SK-N-SH treated with all-trans-retinoic acid at 6 μM for 48 hours (cell line): ENCODE measurements around the gene ZNF423.

ENCODE experiments used
- ATAC-seq: fragments of 200-7000 bp; cut with Tn5 transposase; 3 replicates; pipeline ENCODE4 v1.9.1; 2020; ENCODE audit warnings: mild to moderate bottlenecking, moderate library complexity
- ARNTL ChIP-seq: fragments of 450-650 bp; formaldehyde crosslinking; IDR thresholded peaks from 2 replicates; pipeline ENCODE4 v1.5.0; 2020; ENCODE audit warnings: low read depth, mild to moderate bottlenecking, moderate library complexity, borderline replicate concordance
- BACH2 ChIP-seq: fragments of 250-450 bp; sonication (Bioruptor Pico); IDR thresholded peaks from 2 replicates; pipeline ENCODE4 v1.9.0; 2021; ENCODE audit warnings: mild to moderate bottlenecking, borderline replicate concordance
- CSDC2 ChIP-seq: fragments of 250-450 bp; sonication (Bioruptor Pico); IDR thresholded peaks from 2 replicates; pipeline ENCODE4 v1.5.0; 2020; ENCODE audit warnings: mild to moderate bottlenecking, moderate library complexity
- ESRRG ChIP-seq: fragments of 250-450 bp; sonication (Bioruptor Pico); IDR thresholded peaks from 2 replicates; pipeline ENCODE4 v1.6.1; 2021; ENCODE audit warnings: mild to moderate bottlenecking
- GLIS3 ChIP-seq: fragments of 250-450 bp; sonication (Bioruptor Pico); IDR thresholded peaks from 2 replicates; pipeline ENCODE4 v1.5.0; 2020; ENCODE audit warnings: mild to moderate bottlenecking, moderate library complexity
- ISL1 ChIP-seq: fragments of 250-450 bp; sonication (Bioruptor Pico); IDR thresholded peaks from 2 replicates; pipeline ENCODE4 v2.1.2; 2022; ENCODE audit warnings: mild to moderate bottlenecking, moderate library complexity
- OSR1 ChIP-seq: fragments of 250-450 bp; sonication (Bioruptor Pico); IDR thresholded peaks from 2 replicates; pipeline ENCODE4 v1.8.0; 2022; ENCODE audit warnings: moderate library complexity, mild to moderate bottlenecking, inconsistent platforms
- PPARA ChIP-seq: fragments of 250-450 bp; sonication (Bioruptor Pico); IDR thresholded peaks from 2 replicates; pipeline ENCODE4 v1.5.0; 2020; ENCODE audit warnings: mild to moderate bottlenecking, borderline replicate concordance
- RARB ChIP-seq: fragments of 250-450 bp; sonication (Bioruptor Pico); IDR thresholded peaks from 2 replicates; pipeline ENCODE4 v1.8.0; 2021; ENCODE audit warnings: mild to moderate bottlenecking, moderate library complexity
- SNAI2 ChIP-seq: fragments of 250-450 bp; sonication (Bioruptor Pico); IDR thresholded peaks from 2 replicates; pipeline ENCODE4 v1.5.0; 2020; ENCODE audit warnings: mild to moderate bottlenecking, moderate library complexity
- TCF4 ChIP-seq: fragments of 250-450 bp; sonication (Bioruptor Pico); IDR thresholded peaks from 2 replicates; pipeline ENCODE4 v1.8.0; 2021; ENCODE audit warnings: mild to moderate bottlenecking, moderate library complexity, borderline replicate concordance
- TOX ChIP-seq: fragments of 250-450 bp; sonication (Bioruptor Pico); IDR thresholded peaks from 2 replicates; pipeline ENCODE4 v1.8.0; 2021; ENCODE audit warnings: mild to moderate bottlenecking, moderate library complexity, borderline replicate concordance
- ZC3H10 ChIP-seq: fragments of 250-450 bp; sonication (Bioruptor Pico); IDR thresholded peaks from 2 replicates; pipeline ENCODE4 v1.5.1; 2021; ENCODE audit warnings: mild to moderate bottlenecking, moderate library complexity
- ZFP30 ChIP-seq: fragments of 450-650 bp; formaldehyde crosslinking; IDR thresholded peaks from 2 replicates; pipeline ENCODE4 v1.5.0; 2022; ENCODE audit warnings: mild to moderate bottlenecking, moderate library complexity
- ZNF565 ChIP-seq: fragments of 450-650 bp; formaldehyde crosslinking; conservative IDR thresholded peaks from 2 replicates; pipeline ENCODE4 v1.5.0; 2020; ENCODE audit warnings: low read depth, mild to moderate bottlenecking, moderate library complexity
- ZNF70 ChIP-seq: fragments of 450-650 bp; formaldehyde crosslinking; IDR thresholded peaks from 2 replicates; pipeline ENCODE4 v1.5.0; 2020; ENCODE audit warnings: mild to moderate bottlenecking, moderate library complexity
- ZNF8 ChIP-seq: fragments of 450-650 bp; formaldehyde crosslinking; IDR thresholded peaks from 2 replicates; pipeline ENCODE4 v1.5.0; 2020; ENCODE audit warnings: mild to moderate bottlenecking, moderate library complexity
- TF ChIP-seq, protein P1 (sequence below): fragments of 250-450 bp; sonication (Bioruptor Pico); IDR thresholded peaks from 2 replicates; pipeline ENCODE4 v1.5.0; 2020; ENCODE audit warnings: mild to moderate bottlenecking, moderate library complexity
- TF ChIP-seq, protein P2 (sequence below): fragments of 250-450 bp; sonication (Bioruptor Pico); IDR thresholded peaks from 2 replicates; pipeline ENCODE4 v1.5.1; 2020; ENCODE audit warnings: low read depth, mild to moderate bottlenecking, moderate library complexity
- TF ChIP-seq, protein P3 (sequence below): fragments of 250-450 bp; sonication (Bioruptor Pico); IDR thresholded peaks from 2 replicates; pipeline ENCODE4 v1.8.0; 2021; ENCODE audit warnings: low read depth, mild to moderate bottlenecking, moderate library complexity, borderline replicate concordance
- TF ChIP-seq, protein P4 (sequence below): fragments of 250-450 bp; sonication (Bioruptor Pico); IDR thresholded peaks from 2 replicates; pipeline ENCODE4 v1.5.1; 2021; ENCODE audit warnings: mild to moderate bottlenecking, moderate library complexity
- TF ChIP-seq, protein P5 (sequence below): fragments of 250-450 bp; sonication (Bioruptor Pico); IDR thresholded peaks from 2 replicates; pipeline ENCODE4 v1.8.0; 2020; ENCODE audit warnings: mild to moderate bottlenecking, moderate library complexity, borderline replicate concordance

The ZNF423 gene

DNA sequence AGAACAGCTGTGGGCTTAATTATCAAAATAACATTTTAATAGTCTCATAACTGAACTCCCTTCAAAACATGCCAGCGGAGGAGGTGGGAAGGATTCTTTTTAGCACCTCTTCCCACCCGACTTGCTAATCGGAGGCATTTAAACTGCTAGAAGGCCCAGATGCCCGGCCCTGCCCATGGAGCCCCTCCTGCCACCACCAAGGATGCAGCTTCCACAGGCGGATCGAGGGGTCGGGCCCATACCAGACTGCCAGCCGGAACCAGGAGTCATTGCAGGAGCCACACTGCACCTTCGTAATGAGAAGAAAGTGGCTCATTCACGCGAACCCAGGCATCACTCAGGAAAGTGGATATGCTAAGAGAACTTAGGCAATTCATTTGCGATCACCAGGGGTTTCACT lies 281.1 kb downstream of the ZNF423 start:
- TF ChIP-seq RARB (CRISPR knock-in tag) (no peak), ZNF70 (CRISPR knock-in tag) (no peak), ZC3H10 (CRISPR knock-in tag) (no peak), ZNF565 (CRISPR knock-in tag) (no peak), ESRRG (no peak)
- TF ChIP-seq, protein P1, sequence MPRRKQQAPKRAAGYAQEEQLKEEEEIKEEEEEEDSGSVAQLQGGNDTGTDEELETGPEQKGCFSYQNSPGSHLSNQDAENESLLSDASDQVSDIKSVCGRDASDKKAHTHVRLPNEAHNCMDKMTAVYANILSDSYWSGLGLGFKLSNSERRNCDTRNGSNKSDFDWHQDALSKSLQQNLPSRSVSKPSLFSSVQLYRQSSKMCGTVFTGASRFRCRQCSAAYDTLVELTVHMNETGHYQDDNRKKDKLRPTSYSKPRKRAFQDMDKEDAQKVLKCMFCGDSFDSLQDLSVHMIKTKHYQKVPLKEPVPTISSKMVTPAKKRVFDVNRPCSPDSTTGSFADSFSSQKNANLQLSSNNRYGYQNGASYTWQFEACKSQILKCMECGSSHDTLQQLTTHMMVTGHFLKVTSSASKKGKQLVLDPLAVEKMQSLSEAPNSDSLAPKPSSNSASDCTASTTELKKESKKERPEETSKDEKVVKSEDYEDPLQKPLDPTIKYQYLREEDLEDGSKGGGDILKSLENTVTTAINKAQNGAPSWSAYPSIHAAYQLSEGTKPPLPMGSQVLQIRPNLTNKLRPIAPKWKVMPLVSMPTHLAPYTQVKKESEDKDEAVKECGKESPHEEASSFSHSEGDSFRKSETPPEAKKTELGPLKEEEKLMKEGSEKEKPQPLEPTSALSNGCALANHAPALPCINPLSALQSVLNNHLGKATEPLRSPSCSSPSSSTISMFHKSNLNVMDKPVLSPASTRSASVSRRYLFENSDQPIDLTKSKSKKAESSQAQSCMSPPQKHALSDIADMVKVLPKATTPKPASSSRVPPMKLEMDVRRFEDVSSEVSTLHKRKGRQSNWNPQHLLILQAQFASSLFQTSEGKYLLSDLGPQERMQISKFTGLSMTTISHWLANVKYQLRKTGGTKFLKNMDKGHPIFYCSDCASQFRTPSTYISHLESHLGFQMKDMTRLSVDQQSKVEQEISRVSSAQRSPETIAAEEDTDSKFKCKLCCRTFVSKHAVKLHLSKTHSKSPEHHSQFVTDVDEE (CRISPR knock-in tag) = no peak
- no peak for ATAC-seq

DNA sequence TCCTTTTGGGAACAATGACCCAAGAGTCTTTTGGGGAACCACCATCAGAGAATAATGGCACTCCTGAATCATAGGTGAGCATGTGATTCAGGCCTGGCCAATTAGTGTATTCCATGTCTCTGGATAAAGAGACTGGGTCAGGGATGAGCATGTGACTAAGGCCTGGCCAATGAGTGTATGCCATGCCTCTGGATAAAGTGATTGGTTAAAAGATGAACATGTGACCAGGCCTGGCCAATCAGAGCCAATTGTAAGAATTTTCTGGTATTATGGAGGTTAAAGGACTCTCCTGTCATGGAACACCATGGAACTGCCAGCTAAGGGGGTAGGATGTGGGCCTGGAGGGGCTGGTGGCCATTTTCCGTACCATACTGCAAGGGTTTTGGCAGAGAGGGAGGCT lies 288.0 kb downstream of the ZNF423 start:
- no peak for TF ChIP-seq OSR1 (CRISPR knock-in tag)
- no peak for TF ChIP-seq TCF4 (CRISPR knock-in tag)
- no peak for TF ChIP-seq TOX (CRISPR knock-in tag)
- no peak for TF ChIP-seq ZC3H10 (CRISPR knock-in tag)
- no peak for TF ChIP-seq ZNF8 (CRISPR knock-in tag)
- TF ChIP-seq GLIS3 (CRISPR knock-in tag) = no peak
- no peak for TF ChIP-seq ZNF565 (CRISPR knock-in tag)
- TF ChIP-seq, protein P2, sequence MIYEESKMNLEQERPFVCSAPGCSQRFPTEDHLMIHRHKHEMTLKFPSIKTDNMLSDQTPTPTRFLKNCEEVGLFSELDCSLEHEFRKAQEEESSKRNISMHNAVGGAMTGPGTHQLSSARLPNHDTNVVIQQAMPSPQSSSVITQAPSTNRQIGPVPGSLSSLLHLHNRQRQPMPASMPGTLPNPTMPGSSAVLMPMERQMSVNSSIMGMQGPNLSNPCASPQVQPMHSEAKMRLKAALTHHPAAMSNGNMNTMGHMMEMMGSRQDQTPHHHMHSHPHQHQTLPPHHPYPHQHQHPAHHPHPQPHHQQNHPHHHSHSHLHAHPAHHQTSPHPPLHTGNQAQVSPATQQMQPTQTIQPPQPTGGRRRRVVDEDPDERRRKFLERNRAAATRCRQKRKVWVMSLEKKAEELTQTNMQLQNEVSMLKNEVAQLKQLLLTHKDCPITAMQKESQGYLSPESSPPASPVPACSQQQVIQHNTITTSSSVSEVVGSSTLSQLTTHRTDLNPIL (CRISPR knock-in tag) = no peak
- TF ChIP-seq ESRRG = no peak
- TF ChIP-seq, protein P1 (CRISPR knock-in tag) = no peak
- TF ChIP-seq CSDC2 (CRISPR knock-in tag) = no peak
- no peak for TF ChIP-seq SNAI2 (CRISPR knock-in tag)
- TF ChIP-seq ZNF70 (CRISPR knock-in tag) = no peak
- no peak for TF ChIP-seq BACH2 (CRISPR knock-in tag)
- no peak for ATAC-seq

DNA sequence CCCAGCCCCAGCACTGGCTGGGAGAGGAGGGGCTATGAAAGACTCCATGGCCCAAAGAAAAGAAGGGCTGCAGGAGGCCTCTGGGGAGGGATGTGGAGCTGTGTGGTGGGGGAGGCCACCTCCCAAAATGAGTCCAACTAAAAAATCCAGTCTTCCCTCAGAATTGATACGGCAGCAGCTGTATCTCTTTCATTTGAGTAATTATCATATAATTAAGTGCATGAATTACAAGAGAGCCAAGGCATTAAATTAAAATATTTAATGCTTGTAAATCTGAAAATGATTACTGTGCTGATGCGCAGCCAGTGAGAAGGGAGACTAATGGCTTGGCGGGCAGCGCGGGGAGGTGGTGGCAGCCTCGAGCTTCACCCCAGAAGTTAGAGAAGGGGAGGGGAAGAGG lies 289.5 kb downstream of the ZNF423 start:
- no peak for ATAC-seq
- TF ChIP-seq ESRRG = no peak
- TF ChIP-seq TCF4 (CRISPR knock-in tag) = no peak
- TF ChIP-seq, protein P3, sequence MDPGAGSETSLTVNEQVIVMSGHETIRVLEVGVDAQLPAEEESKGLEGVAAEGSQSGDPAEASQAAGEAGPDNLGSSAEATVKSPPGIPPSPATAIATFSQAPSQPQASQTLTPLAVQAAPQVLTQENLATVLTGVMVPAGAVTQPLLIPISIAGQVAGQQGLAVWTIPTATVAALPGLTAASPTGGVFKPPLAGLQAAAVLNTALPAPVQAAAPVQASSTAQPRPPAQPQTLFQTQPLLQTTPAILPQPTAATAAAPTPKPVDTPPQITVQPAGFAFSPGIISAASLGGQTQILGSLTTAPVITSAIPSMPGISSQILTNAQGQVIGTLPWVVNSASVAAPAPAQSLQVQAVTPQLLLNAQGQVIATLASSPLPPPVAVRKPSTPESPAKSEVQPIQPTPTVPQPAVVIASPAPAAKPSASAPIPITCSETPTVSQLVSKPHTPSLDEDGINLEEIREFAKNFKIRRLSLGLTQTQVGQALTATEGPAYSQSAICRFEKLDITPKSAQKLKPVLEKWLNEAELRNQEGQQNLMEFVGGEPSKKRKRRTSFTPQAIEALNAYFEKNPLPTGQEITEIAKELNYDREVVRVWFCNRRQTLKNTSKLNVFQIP (CRISPR knock-in tag) = no peak
- TF ChIP-seq, protein P4, sequence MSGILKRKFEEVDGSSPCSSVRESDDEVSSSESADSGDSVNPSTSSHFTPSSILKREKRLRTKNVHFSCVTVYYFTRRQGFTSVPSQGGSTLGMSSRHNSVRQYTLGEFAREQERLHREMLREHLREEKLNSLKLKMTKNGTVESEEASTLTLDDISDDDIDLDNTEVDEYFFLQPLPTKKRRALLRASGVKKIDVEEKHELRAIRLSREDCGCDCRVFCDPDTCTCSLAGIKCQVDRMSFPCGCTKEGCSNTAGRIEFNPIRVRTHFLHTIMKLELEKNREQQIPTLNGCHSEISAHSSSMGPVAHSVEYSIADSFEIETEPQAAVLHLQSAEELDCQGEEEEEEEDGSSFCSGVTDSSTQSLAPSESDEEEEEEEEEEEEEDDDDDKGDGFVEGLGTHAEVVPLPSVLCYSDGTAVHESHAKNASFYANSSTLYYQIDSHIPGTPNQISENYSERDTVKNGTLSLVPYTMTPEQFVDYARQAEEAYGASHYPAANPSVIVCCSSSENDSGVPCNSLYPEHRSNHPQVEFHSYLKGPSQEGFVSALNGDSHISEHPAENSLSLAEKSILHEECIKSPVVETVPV (CRISPR knock-in tag) = no peak
- no peak for TF ChIP-seq ARNTL (CRISPR knock-in tag)
- no peak for TF ChIP-seq ISL1 (CRISPR knock-in tag)
- TF ChIP-seq SNAI2 (CRISPR knock-in tag) = no peak
- TF ChIP-seq, protein P5, sequence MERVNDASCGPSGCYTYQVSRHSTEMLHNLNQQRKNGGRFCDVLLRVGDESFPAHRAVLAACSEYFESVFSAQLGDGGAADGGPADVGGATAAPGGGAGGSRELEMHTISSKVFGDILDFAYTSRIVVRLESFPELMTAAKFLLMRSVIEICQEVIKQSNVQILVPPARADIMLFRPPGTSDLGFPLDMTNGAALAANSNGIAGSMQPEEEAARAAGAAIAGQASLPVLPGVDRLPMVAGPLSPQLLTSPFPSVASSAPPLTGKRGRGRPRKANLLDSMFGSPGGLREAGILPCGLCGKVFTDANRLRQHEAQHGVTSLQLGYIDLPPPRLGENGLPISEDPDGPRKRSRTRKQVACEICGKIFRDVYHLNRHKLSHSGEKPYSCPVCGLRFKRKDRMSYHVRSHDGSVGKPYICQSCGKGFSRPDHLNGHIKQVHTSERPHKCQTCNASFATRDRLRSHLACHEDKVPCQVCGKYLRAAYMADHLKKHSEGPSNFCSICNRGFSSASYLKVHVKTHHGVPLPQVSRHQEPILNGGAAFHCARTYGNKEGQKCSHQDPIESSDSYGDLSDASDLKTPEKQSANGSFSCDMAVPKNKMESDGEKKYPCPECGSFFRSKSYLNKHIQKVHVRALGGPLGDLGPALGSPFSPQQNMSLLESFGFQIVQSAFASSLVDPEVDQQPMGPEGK (CRISPR knock-in tag) = no peak
- no peak for TF ChIP-seq ZNF8 (CRISPR knock-in tag)
- TF ChIP-seq ZFP30 (CRISPR knock-in tag) = no peak
- TF ChIP-seq, protein P1 (CRISPR knock-in tag) = no peak
- TF ChIP-seq PPARA (CRISPR knock-in tag) = no peak
- TF ChIP-seq, all 23 proteins: peak for 0
